Endothelial cell of umbilical vein (primary cell): Measurements from ENCODE around the gene KIAA1217. TPM values are rescaled to one million over a fixed set of nuclear protein-coding genes. Genes with fewer than 3 reads are reported as not detected.

Source experiments
- BruUV-seq: library from RNA; stranded (reverse); fragments of 400-500 nt; replicated peaks from 2 replicates; lab custom pipeline; 2021; lab: Mats Ljungman, UMichigan
- CTCF ChIA-PET: fragments of 300-600, 350-600 bp; sonication (Branson Sonifier 250); formaldehyde crosslinking; loops from one replicate; lab custom pipeline; 2021; ENCODE audit warnings: antibody characterized with exemption, inconsistent platforms; lab: Charles Lee
- POLR2A ChIA-PET: fragments of 300-600, 350-600 bp; sonication (Branson Sonifier 250); formaldehyde crosslinking; loops from one replicate; lab custom pipeline; 2021; ENCODE audit warnings: antibody characterized with exemption, inconsistent platforms; lab: Charles Lee
- DNase-seq: peaks from one replicate; pipeline ENCODE4 v3.0.0-alpha.2; 2011; ENCODE audit warnings: low read depth, low spot score
- FAIRE-seq: peaks from 2 replicates; lab custom pipeline; 2011; peaks lifted over from hg19 to GRCh38; lab: Jason Lieb, UNC
- H2AFZ ChIP-seq: 2 replicates; pipeline ENCODE4 v1.6.0; 2012; ENCODE audit warnings: low read depth, low read length, control low read depth, inconsistent platforms
- H3K27ac ChIP-seq: 2 replicates; pipeline ENCODE4 v1.5.1; 2011; ENCODE audit warnings: low read depth, mild to moderate bottlenecking, control low read depth, low read length, moderate library complexity; ENCODE audit not compliant: insufficient read depth
- H3K27me3 ChIP-seq, 2 experiments: 2 replicates each; pipeline versions ENCODE4 v1.6.0 to v1.6.1; 2011; ENCODE audit warnings: low read length in 2 of 2, mixed read lengths in 1 of 2; ENCODE audit not compliant: control insufficient read depth in 2 of 2, insufficient read depth in 2 of 2
- H3K36me3 ChIP-seq, 2 experiments: 2 replicates in 1 of 2; 3 replicates in 1 of 2; pipeline ENCODE4 v1.5.1; 2011; ENCODE audit warnings: low read length in 2 of 2, mild to moderate bottlenecking in 1 of 2, moderate library complexity in 1 of 2; ENCODE audit not compliant: control insufficient read depth in 2 of 2, insufficient read depth in 2 of 2; ENCODE audit errors: extremely low read depth in 1 of 2
- H3K4me1 ChIP-seq: 3 replicates; pipeline ENCODE4 v1.5.1; 2011; ENCODE audit warnings: mild to moderate bottlenecking, low read length; ENCODE audit not compliant: control insufficient read depth, insufficient read depth; ENCODE audit errors: extremely low read depth
- H3K4me2 ChIP-seq: 2 replicates; pipeline ENCODE4 v1.6.1; 2011; ENCODE audit warnings: low read length, control low read depth, mixed read lengths; ENCODE audit not compliant: insufficient read depth
- H3K4me3 ChIP-seq, 3 experiments: fragments of 200-600 bp in 1 of 3; sonication (generic), shearing (Covaris generic) in 1 of 3; replicated peaks in 1 of 3; 2 replicates each; pipeline ENCODE4 v1.5.1; 2011 to 2016; ENCODE audit warnings: control low read depth in 3 of 3, low read length in 3 of 3, mild to moderate bottlenecking in 2 of 3, inconsistent platforms in 1 of 3, low read depth in 1 of 3, moderate library complexity in 1 of 3; ENCODE audit not compliant: insufficient read depth in 1 of 3
- H3K79me2 ChIP-seq: 2 replicates; pipeline ENCODE4 v1.6.0; 2012; ENCODE audit warnings: low read length, inconsistent platforms; ENCODE audit not compliant: control insufficient read depth, insufficient read depth
- H3K9ac ChIP-seq: replicated peaks from 2 replicates; pipeline ENCODE3; 2011; ENCODE audit warnings: low read length, control low read depth; ENCODE audit not compliant: insufficient read depth; ENCODE audit errors: extremely low read depth
- H3K9me1 ChIP-seq: replicated peaks from 3 replicates; pipeline ENCODE4 v1.6.0; 2011; ENCODE audit warnings: mild to moderate bottlenecking, low read length; ENCODE audit not compliant: control insufficient read depth, insufficient read depth; ENCODE audit errors: extremely low read depth
- H3K9me3 ChIP-seq: replicated peaks from 2 replicates; pipeline ENCODE4 v1.5.1; 2012; ENCODE audit warnings: low read length, inconsistent platforms; ENCODE audit not compliant: control insufficient read depth, insufficient read depth
- H4K20me1 ChIP-seq: replicated peaks from 2 replicates; pipeline ENCODE3; 2011; ENCODE audit warnings: mild to moderate bottlenecking, low read length; ENCODE audit not compliant: control insufficient read depth, insufficient read depth; ENCODE audit errors: extremely low read depth
- EZH2 ChIP-seq: IDR thresholded peaks from 2 replicates; pipeline ENCODE4 v1.6.1; 2012; ENCODE audit warnings: borderline replicate concordance, low read depth, mild to moderate bottlenecking, moderate library complexity, low read length, inconsistent platforms; ENCODE audit not compliant: severe bottlenecking
- FOS ChIP-seq: IDR thresholded peaks from 2 replicates; pipeline ENCODE4 v1.6.1; 2011; ENCODE audit warnings: mild to moderate bottlenecking, low read length, moderate library complexity, borderline replicate concordance; ENCODE audit not compliant: insufficient read depth
- JUN ChIP-seq: IDR thresholded peaks from 2 replicates; pipeline ENCODE4 v1.6.1; 2011; ENCODE audit warnings: borderline replicate concordance, low read depth; ENCODE audit not compliant: insufficient read length, insufficient read depth
- POLR2A ChIP-seq: IDR thresholded peaks from 2 replicates; pipeline ENCODE4 v1.6.1; 2012; ENCODE audit warnings: low read depth, mild to moderate bottlenecking, control low read depth, low read length
- POLR2AphosphoS5 ChIP-seq: IDR thresholded peaks from 2 replicates; pipeline ENCODE4 v1.6.1; 2012; ENCODE audit warnings: low read depth, mild to moderate bottlenecking, control low read depth, low read length, moderate library complexity; ENCODE audit not compliant: insufficient read depth
- dilution Hi-C: fragments of 300-500 bp; cut with MboI; formaldehyde crosslinking; loops from one replicate; pipeline ENCODE4 v1.15.0; 2019; ENCODE audit warnings: low sequenced_read_pairs; ENCODE audit not compliant: extremely low pct_ligation_motif_present
- intact Hi-C: fragments of 100-400 bp; cut with micrococcal nuclease; formaldehyde crosslinking; loops from one replicate; pipeline ENCODE4 v1.10.0; 2022
- polyA plus RNA-seq, 4 experiments: library from polyadenylated mRNA; depleted of rRNA in 3 of 4; stranded (reverse) in 3 of 4; unstranded in 1 of 4; fragments of >200 nt; gene quantifications; 2 replicates each; pipeline versions ENCODE4 v1.2.1 to v1.2.3, GENCODE V29; 2011 to 2012; ENCODE audit warnings: missing spikeins in 1 of 4
- total RNA-seq: library from RNA; stranded (reverse); gene quantifications from 2 replicates; pipeline ENCODE4 v1.2.3, GENCODE V29; 2021
- TF ChIP-seq, protein P1 (sequence below), 2 donors: IDR thresholded peaks; 1 replicate in 1 of 2; 2 replicates in 1 of 2; pipeline ENCODE4 v1.5.1; 2011; ENCODE audit warnings: low read length in 2 of 2, mild to moderate bottlenecking in 2 of 2, moderate library complexity in 2 of 2, control low read depth in 1 of 2, inconsistent platforms in 1 of 2, low read depth in 1 of 2; ENCODE audit not compliant: insufficient read depth in 1 of 2; ENCODE audit errors: extremely low read depth in 1 of 2

KIAA1217 gene
- total and polyA plus RNA-seq, 2 donors (not counting 3 experiments of a cell fraction or from before 2014, with no cell fraction given): 0.83 to 10.3 TPM

GRCh38 chr10:24162206-24162985 is 46.5 kb upstream of the KIAA1217 start:
- Histone ChIP-seq H3K27ac (no peak overlapping the region), H4K20me1 (no peaks in the 10 kb centered on the region), H3K9me1 (no peaks in the 10 kb centered on the region), H2AFZ (no peak overlapping the region), H3K79me2 (no peaks in the 10 kb centered on the region), H3K9ac (no peak overlapping the region), H3K4me1 (no peaks in the 10 kb centered on the region), H3K9me3 (no peaks in the 10 kb centered on the region), H3K27me3 (no peaks in the 10 kb centered on the region), H3K4me3 (no peak overlapping the region), H3K4me2 (no peak overlapping the region), H3K36me3 (no peaks in the 10 kb centered on the region)
- dilution Hi-C loops: no loop called here
- TF ChIP-seq, protein P1, sequence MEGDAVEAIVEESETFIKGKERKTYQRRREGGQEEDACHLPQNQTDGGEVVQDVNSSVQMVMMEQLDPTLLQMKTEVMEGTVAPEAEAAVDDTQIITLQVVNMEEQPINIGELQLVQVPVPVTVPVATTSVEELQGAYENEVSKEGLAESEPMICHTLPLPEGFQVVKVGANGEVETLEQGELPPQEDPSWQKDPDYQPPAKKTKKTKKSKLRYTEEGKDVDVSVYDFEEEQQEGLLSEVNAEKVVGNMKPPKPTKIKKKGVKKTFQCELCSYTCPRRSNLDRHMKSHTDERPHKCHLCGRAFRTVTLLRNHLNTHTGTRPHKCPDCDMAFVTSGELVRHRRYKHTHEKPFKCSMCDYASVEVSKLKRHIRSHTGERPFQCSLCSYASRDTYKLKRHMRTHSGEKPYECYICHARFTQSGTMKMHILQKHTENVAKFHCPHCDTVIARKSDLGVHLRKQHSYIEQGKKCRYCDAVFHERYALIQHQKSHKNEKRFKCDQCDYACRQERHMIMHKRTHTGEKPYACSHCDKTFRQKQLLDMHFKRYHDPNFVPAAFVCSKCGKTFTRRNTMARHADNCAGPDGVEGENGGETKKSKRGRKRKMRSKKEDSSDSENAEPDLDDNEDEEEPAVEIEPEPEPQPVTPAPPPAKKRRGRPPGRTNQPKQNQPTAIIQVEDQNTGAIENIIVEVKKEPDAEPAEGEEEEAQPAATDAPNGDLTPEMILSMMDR (IDR thresholded peaks at IDR 0.05; ENCODE audit: extremely low read depth in 1 of 2, insufficient read depth in 1 of 2, low read depth in 1 of 2, low read length in 2 of 2): no peak
- TF ChIP-seq FOS (no peak), JUN (no peak), POLR2AphosphoS5 (no peak), POLR2A (no peak), EZH2 (no peak)
- intact Hi-C loops: no loop called here
- FAIRE-seq (no peak), DNase-seq (no peak)
- no TSS peak for BruUV-seq
- POLR2A ChIA-PET: no interaction called here
- CTCF ChIA-PET: no interaction called here
